GM23338 (cell line): ENCODE measurements around the gene OR52E2. TPM values are rescaled to one million over a fixed set of nuclear protein-coding genes. Genes with fewer than 3 reads are reported as not detected.

Experiments used
- ATAC-seq: fragments of 200-7000 bp; cut with Tn5 transposase; 3 replicates; pipeline ENCODE4 v1.9.1; 2020
- DNase-seq: peaks from one replicate; pipeline ENCODE4 v3.0.0-alpha.2; 2015; ENCODE audit warnings: low spot score
- H2AFZ ChIP-seq: fragments of 200-600 bp; sonication (generic); 2 replicates; pipeline ENCODE4 v1.8.0; 2016; ENCODE audit warnings: antibody characterized with exemption, mild to moderate bottlenecking, moderate library complexity
- H3F3A ChIP-seq: fragments of 200-600 bp; sonication (generic); replicated peaks from 2 replicates; pipeline ENCODE4 v1.8.0; 2017; ENCODE audit warnings: antibody characterized with exemption, mixed run types, low read depth
- H3K27ac ChIP-seq: fragments of 200-600 bp; sonication (generic); 2 replicates; pipeline ENCODE4 v1.6.1; 2016; ENCODE audit warnings: low read depth
- H3K27me3 ChIP-seq: fragments of 200-600 bp; sonication (generic); 2 replicates; pipeline ENCODE4 v1.8.0; 2016; ENCODE audit warnings: mild to moderate bottlenecking, mixed run types, moderate library complexity; ENCODE audit not compliant: insufficient read depth
- H3K36me3 ChIP-seq: fragments of 200-600 bp; sonication (generic); 2 replicates; pipeline ENCODE4 v1.8.0; 2016; ENCODE audit warnings: mild to moderate bottlenecking; ENCODE audit not compliant: insufficient read depth
- H3K4me1 ChIP-seq: fragments of 200-600 bp; sonication (generic); 2 replicates; pipeline ENCODE4 v1.8.0; 2016; ENCODE audit warnings: mild to moderate bottlenecking, moderate library complexity; ENCODE audit not compliant: insufficient read depth
- H3K4me2 ChIP-seq: fragments of 200-600 bp; sonication (generic); 2 replicates; pipeline ENCODE4 v1.7.1; 2017; ENCODE audit warnings: mixed run types
- H3K4me3 ChIP-seq: fragments of 200-600 bp; sonication (generic); 2 replicates; pipeline ENCODE4 v1.6.1; 2016; ENCODE audit warnings: mixed run types
- H3K79me2 ChIP-seq: fragments of 200-600 bp; sonication (generic); replicated peaks from 2 replicates; pipeline ENCODE4 v1.8.0; 2017; ENCODE audit warnings: mild to moderate bottlenecking; ENCODE audit not compliant: insufficient read depth
- H3K9me2 ChIP-seq: fragments of 200-600 bp; sonication (generic); 2 replicates; pipeline ENCODE4 v1.8.0; 2017; ENCODE audit not compliant: insufficient read depth
- H4K20me1 ChIP-seq: fragments of 200-600 bp; sonication (generic); replicated peaks from 2 replicates; pipeline ENCODE4 v1.8.0; 2017; ENCODE audit warnings: mild to moderate bottlenecking; ENCODE audit not compliant: insufficient read depth
- H3K27ac Mint-ChIP-seq: 2 replicates; pipeline ENCODE4 v1.8.0; 2020; ENCODE audit warnings: inconsistent platforms, mild to moderate bottlenecking, moderate library complexity, mixed read lengths
- H3K27me3 Mint-ChIP-seq: 3 replicates; pipeline ENCODE4 v1.8.0; 2022; ENCODE audit warnings: low read depth, mild to moderate bottlenecking, moderate library complexity, mixed read lengths, inconsistent platforms; ENCODE audit not compliant: insufficient read depth, poor library complexity
- H3K36me3 Mint-ChIP-seq: 3 replicates; pipeline ENCODE4 v1.8.0; 2021; ENCODE audit warnings: low read depth, mild to moderate bottlenecking, inconsistent platforms, moderate library complexity, mixed read lengths
- H3K4me1 Mint-ChIP-seq: 3 replicates; pipeline ENCODE4 v1.8.0; 2020; ENCODE audit warnings: mild to moderate bottlenecking, inconsistent platforms, mixed read lengths
- H3K4me3 Mint-ChIP-seq: 3 replicates; pipeline ENCODE4 v1.8.0; 2021; ENCODE audit warnings: moderate library complexity, mild to moderate bottlenecking, inconsistent platforms, mixed read lengths
- H3K9me3 Mint-ChIP-seq: 3 replicates; pipeline ENCODE4 v1.8.0; 2020; ENCODE audit warnings: moderate library complexity, mild to moderate bottlenecking, inconsistent platforms, mixed read lengths
- CREB1 ChIP-seq: fragments of 250-450 bp; sonication (Bioruptor Pico); IDR thresholded peaks from 2 replicates; pipeline ENCODE4 v1.5.0; 2020; ENCODE audit warnings: low read depth, mild to moderate bottlenecking, moderate library complexity
- CTCF ChIP-seq, 2 experiments: fragments of 200-600 bp in 1 of 2; sonication (generic) in 1 of 2; conservative IDR thresholded peaks; 2 replicates each; pipeline versions ENCODE4 v1.5.1 to v1.6.1; 2016 to 2017; ENCODE audit warnings: antibody characterized with exemption in 2 of 2, low read depth in 2 of 2, mild to moderate bottlenecking in 2 of 2, moderate library complexity in 1 of 2
- ETS1 ChIP-seq: IDR thresholded peaks from 2 replicates; pipeline ENCODE4 v1.6.1; 2016; ENCODE audit warnings: antibody characterized with exemption
- EZH2phosphoT487 ChIP-seq: fragments of 200-600 bp; sonication (generic); IDR thresholded peaks from one replicate; pipeline ENCODE4 v1.8.1; 2018; ENCODE audit warnings: antibody characterized with exemption; ENCODE audit not compliant: unreplicated experiment
- JUNB ChIP-seq: IDR thresholded peaks from one replicate; pipeline ENCODE4 v1.6.1; 2016; ENCODE audit warnings: antibody characterized with exemption; ENCODE audit not compliant: unreplicated experiment
- NANOG ChIP-seq: IDR thresholded peaks from 2 replicates; pipeline ENCODE4 v1.6.1; 2016; ENCODE audit warnings: antibody characterized with exemption, borderline replicate concordance
- POLR2AphosphoS5 ChIP-seq: IDR thresholded peaks from 2 replicates; pipeline ENCODE4 v1.6.1; 2016; ENCODE audit warnings: antibody characterized with exemption, low read depth
- REST ChIP-seq: IDR thresholded peaks from one replicate; pipeline ENCODE4 v1.6.1; 2018; ENCODE audit warnings: antibody characterized with exemption; ENCODE audit not compliant: unreplicated experiment
- STAT1 ChIP-seq: IDR thresholded peaks from one replicate; pipeline ENCODE4 v1.6.1; 2016; ENCODE audit warnings: antibody characterized with exemption; ENCODE audit not compliant: unreplicated experiment
- ZNF114 ChIP-seq: fragments of 250-450 bp; sonication (Bioruptor Pico); IDR thresholded peaks from 2 replicates; pipeline ENCODE4 v1.5.0; 2020; ENCODE audit warnings: mild to moderate bottlenecking, moderate library complexity
- ZNF331 ChIP-seq: fragments of 250-450 bp; sonication (Bioruptor Pico); IDR thresholded peaks from 2 replicates; pipeline ENCODE4 v1.5.0; 2020; ENCODE audit warnings: low read depth, mild to moderate bottlenecking, moderate library complexity
- ZNF462 ChIP-seq: fragments of 250-450 bp; sonication (Bioruptor Pico); IDR thresholded peaks from 2 replicates; pipeline ENCODE4 v1.5.0; 2020; ENCODE audit warnings: mild to moderate bottlenecking, moderate library complexity
- polyA plus RNA-seq: library from polyadenylated mRNA; unstranded; fragments of >200 nt; fragmentation: Nextera tagmentation; extraction: Ambion mirVana; gene quantifications from 2 replicates; pipeline ENCODE4 v1.2.1, GENCODE V29; 2016
- total RNA-seq: library from RNA; depleted of rRNA; stranded (reverse); fragments of >200 nt; shearing (Covaris generic); gene quantifications from 2 replicates; pipeline ENCODE4 v1.2.3, GENCODE V29; 2014

Gene OR52E2
- total and polyA plus RNA-seq, 2 experiments from 2014 or later = not detected

GRCh38 chr11:5013012-5013411 lies 46.4 kb downstream of the OR52E2 start (continued):
- TF ChIP-seq REST (no peak), NANOG (no peak), ZNF331 (no peak), JUNB (no peak), ZNF114 (CRISPR knock-in tag) (no peak)

GRCh38 chr11:5011254-5011653 lies 48.2 kb downstream of the OR52E2 start:
- Histone ChIP-seq H4K20me1 (no peaks in the 10 kb centered on the region), H3K27me3 (no peaks in the 10 kb centered on the region), H3K4me2 (no peak overlapping the region), H3F3A (no peaks in the 10 kb centered on the region), H3K79me2 (no peaks in the 10 kb centered on the region), H3K4me3 (no peak overlapping the region), H2AFZ (no peak overlapping the region), H3K4me1 (no peaks in the 10 kb centered on the region), H3K36me3 (no peaks in the 10 kb centered on the region), H3K27ac (no peak overlapping the region), H3K9me2 (no peaks in the 10 kb centered on the region; the same call in 1 of the 2 replicates)
- ATAC-seq (no peak), DNase-seq (no peak)
- Mint-ChIP-seq H3K36me3 (no peaks in the 10 kb centered on the region), H3K9me3 (no peaks in the 10 kb centered on the region), H3K4me3 (no peak overlapping the region), H3K27ac (no peak overlapping the region), H3K4me1 (no peaks in the 10 kb centered on the region), H3K27me3 (peaks cover 4% of the 10 kb centered on the region)
- TF ChIP-seq POLR2AphosphoS5 (no peak), CTCF (conservative IDR thresholded peaks at IDR 0.05; ENCODE audit: low read depth in 2 of 2) (no peak), ZNF114 (CRISPR knock-in tag) (no peak), EZH2phosphoT487 (no peak), STAT1 (no peak), CREB1 (CRISPR knock-in tag) (no peak), ETS1 (no peak), ZNF462 (no peak)
